Kasumi-1 (cell line): ENCODE data around the gene TNFSF9.
"Not testable (repeated sequence)": the region's sequence is repeated elsewhere in the genome, so short reads cannot be mapped to it uniquely, and the experiment has no call there.

ENCODE experiments used
- DNase-seq, 2 experiments: peaks; one replicate each; lab custom pipeline; 2025; lab: John Stamatoyannopoulos, UW

TNFSF9 gene

GRCh38 chr19:6572217-6572616, 41.4 kb downstream of the TNFSF9 start:
- DNase-seq, result no peak

- no peak for DNase-seq
These were observed 42.5 kb downstream of the TNFSF9 start for GRCh38 chr19:6573350-6573749.

GRCh38 chr19:6576869-6577475, 46.1 kb downstream of the TNFSF9 start:
- DNase-seq, result no peak

- no peak for DNase-seq
These were observed 46.8 kb downstream of the TNFSF9 start for GRCh38 chr19:6577476-6578125.

GRCh38 chr19:6579450-6580178, 48.8 kb downstream of the TNFSF9 start:
- DNase-seq, result no peak

- DNase-seq, result no peak
These were observed 49.5 kb downstream of the TNFSF9 start for GRCh38 chr19:6580313-6580712.

GRCh38 chr19:6582515-6583484, 52.0 kb downstream of the TNFSF9 start:
- not testable (repeated sequence) for DNase-seq
